Measurements from ENCODE around the gene MTUS2. TPM values are rescaled to one million over a fixed set of nuclear protein-coding genes. Genes with fewer than 3 reads are reported as not detected.

The MTUS2 gene
- polyA plus RNA-seq, 6 donors from 2014 or later: 0.06 TPM; not detected in 5

DNA sequence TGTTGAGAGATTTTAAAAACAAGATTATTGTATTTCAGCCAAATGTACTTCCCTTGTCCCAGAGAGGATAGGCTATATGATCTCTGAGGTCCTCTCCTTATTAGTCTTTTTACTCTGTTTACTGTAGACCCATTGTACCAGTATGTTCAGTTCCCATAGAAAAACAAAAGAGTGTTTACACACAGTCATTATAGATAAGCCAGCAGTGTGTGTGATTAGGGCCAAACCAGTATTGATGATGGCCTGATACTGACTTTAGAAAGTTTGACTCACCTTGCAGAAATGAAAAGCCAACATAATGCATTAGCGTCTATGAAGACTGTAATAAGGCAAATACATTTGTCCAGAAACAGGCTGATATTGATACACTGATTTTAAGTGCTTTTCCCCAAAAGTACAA lies 6.2 kb downstream of the MTUS2 start:
- ATAC-seq (ENCODE audit: low read depth in 2 of 2) (no peak), DNase-seq (no peak)
- H3K27me3 Mint-ChIP-seq: peaks cover 29 to 61% (median 38%) of the 10 kb centered on the region in 3 donors
- H3K27ac Mint-ChIP-seq: no peak overlapping the region
- H3K4me3 Mint-ChIP-seq: no peak overlapping the region
- no peaks in the 10 kb centered on the region for H3K4me1 Mint-ChIP-seq
- H3K36me3 Mint-ChIP-seq: peaks cover 23% of the 10 kb centered on the region in 2 donors
- peaks cover 16 to 57% (median 30%) of the 10 kb centered on the region in 7 donors for H3K9me3 Mint-ChIP-seq

DNA sequence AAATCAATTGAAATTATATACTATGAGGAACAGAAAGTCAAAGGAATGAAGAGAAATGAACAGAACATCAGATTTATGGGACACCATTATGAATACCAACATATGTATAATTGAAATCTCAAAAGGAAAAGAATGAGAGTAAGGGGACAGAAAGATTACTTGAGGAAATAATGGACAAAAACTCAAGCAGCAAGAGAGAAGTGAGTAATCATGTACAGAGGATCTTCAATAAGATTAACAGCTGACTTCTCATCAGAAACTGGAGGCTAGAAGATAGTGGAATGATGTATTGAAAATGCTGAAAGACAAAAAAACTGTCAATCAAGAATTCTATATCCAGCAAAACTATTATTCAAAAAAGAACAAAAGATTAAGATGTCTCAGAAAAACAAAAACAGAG lies 10.4 kb downstream of the MTUS2 start:
- no peak for DNase-seq
- ATAC-seq (ENCODE audit: low read depth in 2 of 2): no peak
- peaks cover 5 to 19% of the 10 kb centered on the region in 2 donors for H3K36me3 Mint-ChIP-seq
- H3K27me3 Mint-ChIP-seq: peaks cover 0 to 19% (median 5%) of the 10 kb centered on the region in 3 donors
- H3K4me1 Mint-ChIP-seq: no peaks in the 10 kb centered on the region
- no peak overlapping the region for H3K4me3 Mint-ChIP-seq
- H3K27ac Mint-ChIP-seq: no peak overlapping the region
- peaks cover 12 to 50% (median 33%) of the 10 kb centered on the region in 7 donors for H3K9me3 Mint-ChIP-seq

DNA sequence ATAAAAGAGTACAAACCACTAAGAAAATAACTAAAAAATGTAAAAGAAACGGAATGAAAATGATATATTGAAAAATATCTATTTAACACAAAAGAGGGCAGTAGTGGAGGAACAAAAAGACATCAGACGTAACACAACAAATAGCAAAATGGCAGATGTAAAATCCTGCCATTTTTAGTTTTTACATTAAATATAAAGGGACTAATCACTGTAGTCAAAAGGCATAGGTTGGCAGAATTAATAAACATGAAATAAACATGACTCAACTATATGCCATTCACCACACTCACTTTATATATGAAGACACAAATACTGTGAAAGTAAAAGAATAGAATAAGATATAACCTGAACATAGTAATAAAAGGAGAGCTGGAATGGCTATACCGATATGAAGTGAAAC lies 11.0 kb downstream of the MTUS2 start:
- ATAC-seq (ENCODE audit: low read depth in 2 of 2): no peak
- H3K36me3 Mint-ChIP-seq: peaks cover 5 to 19% of the 10 kb centered on the region in 2 donors
- no peak overlapping the region for H3K27ac Mint-ChIP-seq
- H3K4me1 Mint-ChIP-seq: no peaks in the 10 kb centered on the region
- no peak overlapping the region for H3K4me3 Mint-ChIP-seq
- DNase-seq: no peak
- H3K27me3 Mint-ChIP-seq: peaks cover 0 to 16% (median 5%) of the 10 kb centered on the region in 3 donors
- peaks cover 12 to 50% (median 33%) of the 10 kb centered on the region in 7 donors for H3K9me3 Mint-ChIP-seq

DNA sequence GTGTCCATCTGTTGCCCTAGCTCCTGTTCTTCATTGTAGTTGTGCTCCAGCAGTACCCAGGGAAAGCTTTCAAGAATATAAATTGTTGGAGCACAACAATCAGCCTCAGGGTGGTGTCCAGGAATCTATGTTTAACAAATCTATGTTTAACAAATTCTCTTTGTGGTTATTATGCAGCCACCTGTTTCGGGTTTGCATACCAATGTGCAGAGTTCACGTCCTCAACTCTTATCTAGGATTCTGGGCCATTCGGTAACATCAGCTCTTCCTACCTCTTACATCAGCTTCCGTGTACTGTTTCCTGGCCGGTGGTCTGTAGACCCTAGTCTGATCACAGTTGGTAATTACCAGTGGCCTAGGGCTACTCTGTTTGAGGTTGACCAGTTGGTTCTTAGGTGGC lies 17.0 kb downstream of the MTUS2 start:
- no peaks in the 10 kb centered on the region for H3K4me1 Mint-ChIP-seq
- H3K9me3 Mint-ChIP-seq: peaks cover 0 to 5% (median 2%) of the 10 kb centered on the region in 7 donors
- DNase-seq (no peak), ATAC-seq (ENCODE audit: low read depth in 2 of 2) (no peak)
- H3K4me3 Mint-ChIP-seq: no peak overlapping the region
- H3K27ac Mint-ChIP-seq: no peak overlapping the region
- H3K27me3 Mint-ChIP-seq: peaks cover 0 to 18% (median 18%) of the 10 kb centered on the region in 3 donors
- H3K36me3 Mint-ChIP-seq: no peaks in the 10 kb centered on the region

DNA sequence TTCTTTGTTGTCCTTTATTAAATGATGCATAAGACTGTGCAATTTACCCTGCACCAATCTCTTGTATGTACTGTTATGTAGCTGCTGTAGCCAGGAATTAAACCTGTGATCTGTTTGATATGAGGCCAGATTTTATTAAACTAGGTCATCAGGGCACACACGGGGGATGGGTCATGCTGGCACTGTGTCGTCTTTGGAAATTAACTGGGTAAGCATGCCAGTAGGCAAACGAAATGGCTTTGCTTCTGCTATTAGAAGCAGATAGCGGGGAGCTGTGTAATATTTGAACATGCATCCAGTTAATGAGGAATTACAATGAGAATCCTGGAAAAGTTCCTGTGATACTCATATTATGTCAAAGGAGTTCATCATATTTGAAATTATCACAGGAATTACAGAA lies 23.5 kb downstream of the MTUS2 start:
- DNase-seq: no peak
- H3K4me1 Mint-ChIP-seq: no peaks in the 10 kb centered on the region

DNA sequence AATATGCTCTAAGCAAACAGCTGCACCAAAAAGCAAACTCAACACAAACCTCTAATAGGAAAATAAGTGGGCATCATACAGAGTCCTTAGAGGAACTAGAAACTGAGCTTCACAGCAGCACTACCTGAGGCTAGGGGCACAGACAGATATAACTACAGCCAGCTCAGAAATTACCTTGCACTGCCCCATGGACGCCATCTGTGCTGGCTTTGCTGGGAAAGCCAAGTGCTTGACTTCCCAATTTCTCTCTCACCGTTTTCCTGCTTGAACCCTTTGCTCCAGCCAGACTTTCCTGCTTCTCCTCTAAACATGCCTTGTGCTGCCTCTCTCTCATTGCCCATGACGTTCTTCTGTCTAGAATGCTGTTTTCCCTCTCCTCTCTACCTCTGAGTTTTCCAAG lies 29.3 kb downstream of the MTUS2 start:
- H3K9me3 Mint-ChIP-seq: peaks cover 0 to 2% (median 0%) of the 10 kb centered on the region in 7 donors
- peaks cover 5 to 27% (median 15%) of the 10 kb centered on the region in 3 donors for H3K4me1 Mint-ChIP-seq
- DNase-seq (no peak), ATAC-seq (ENCODE audit: low read depth in 2 of 2) (no peak)
- no peak overlapping the region for H3K4me3 Mint-ChIP-seq
- no peaks in the 10 kb centered on the region for H3K36me3 Mint-ChIP-seq
- H3K27me3 Mint-ChIP-seq: peaks cover 5 to 33% (median 28%) of the 10 kb centered on the region in 3 donors
- H3K27ac Mint-ChIP-seq: no peak overlapping the region

More for the DNA sequence above, 23.5 kb downstream of the MTUS2 start:
- no peak for ATAC-seq (ENCODE audit: low read depth in 2 of 2)
- Mint-ChIP-seq H3K4me3 (no peak overlapping the region), H3K27me3 (peaks cover 12 to 49% (median 32%) of the 10 kb centered on the region in 3 donors), H3K27ac (no peak overlapping the region), H3K36me3 (no peaks in the 10 kb centered on the region), H3K9me3 (peaks cover 0 to 4% (median 0%) of the 10 kb centered on the region in 7 donors)

DNA sequence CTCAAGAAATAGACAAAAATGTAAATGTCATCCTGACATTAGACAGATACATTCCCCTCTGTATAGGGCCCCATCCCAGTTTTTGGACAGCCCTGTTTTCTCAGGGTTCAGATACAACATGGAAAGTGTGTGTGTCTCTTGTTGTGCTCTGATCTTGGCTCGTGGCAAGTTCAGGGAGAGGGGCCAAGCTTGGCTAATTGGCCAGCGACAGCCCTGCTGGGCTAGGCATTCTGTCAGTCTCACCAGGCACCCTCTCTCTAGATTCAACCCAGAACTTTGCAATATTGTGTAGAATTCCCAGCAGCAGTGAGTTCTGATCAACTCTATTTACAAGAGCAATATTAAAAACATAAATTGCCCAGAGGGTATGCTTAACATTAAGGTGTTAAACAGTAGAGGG lies 30.1 kb downstream of the MTUS2 start:
- Mint-ChIP-seq H3K36me3 (no peaks in the 10 kb centered on the region), H3K27me3 (peaks cover 5 to 37% (median 28%) of the 10 kb centered on the region in 3 donors), H3K4me3 (no peak overlapping the region), H3K27ac (no peak overlapping the region), H3K9me3 (peaks cover 0 to 2% (median 0%) of the 10 kb centered on the region in 7 donors), H3K4me1 (peaks cover 5 to 27% (median 15%) of the 10 kb centered on the region in 3 donors)
- DNase-seq: no peak
- ATAC-seq (ENCODE audit: low read depth in 2 of 2): no peak

DNA sequence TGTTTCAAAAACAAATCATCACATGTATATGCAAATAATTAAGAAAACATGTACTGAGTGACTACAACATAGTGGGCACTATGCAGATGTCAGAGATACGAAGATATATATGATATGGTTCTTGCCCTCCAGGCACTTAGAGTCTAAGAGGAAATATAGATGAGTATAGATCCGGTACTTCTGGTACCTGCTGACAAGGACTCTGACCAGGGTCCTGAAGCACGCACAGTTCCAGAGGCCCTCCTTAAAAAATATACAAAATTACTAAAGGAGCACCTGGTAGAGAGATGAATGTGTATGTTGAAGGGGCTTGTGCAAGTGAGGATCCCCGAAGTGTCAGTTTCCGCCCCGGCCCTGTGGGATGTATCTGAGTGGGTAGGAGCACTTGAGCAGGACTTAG lies 31.3 kb downstream of the MTUS2 start:
- H3K36me3 Mint-ChIP-seq: no peaks in the 10 kb centered on the region
- H3K27ac Mint-ChIP-seq: no peak overlapping the region
- H3K9me3 Mint-ChIP-seq: peaks cover 0 to 5% (median 0%) of the 10 kb centered on the region in 7 donors
- peaks cover 5 to 27% (median 15%) of the 10 kb centered on the region in 3 donors for H3K4me1 Mint-ChIP-seq
- H3K27me3 Mint-ChIP-seq: peaks cover 5 to 41% (median 32%) of the 10 kb centered on the region in 3 donors
- DNase-seq (no peak), ATAC-seq (ENCODE audit: low read depth in 2 of 2) (no peak)
- H3K4me3 Mint-ChIP-seq: no peak overlapping the region

DNA sequence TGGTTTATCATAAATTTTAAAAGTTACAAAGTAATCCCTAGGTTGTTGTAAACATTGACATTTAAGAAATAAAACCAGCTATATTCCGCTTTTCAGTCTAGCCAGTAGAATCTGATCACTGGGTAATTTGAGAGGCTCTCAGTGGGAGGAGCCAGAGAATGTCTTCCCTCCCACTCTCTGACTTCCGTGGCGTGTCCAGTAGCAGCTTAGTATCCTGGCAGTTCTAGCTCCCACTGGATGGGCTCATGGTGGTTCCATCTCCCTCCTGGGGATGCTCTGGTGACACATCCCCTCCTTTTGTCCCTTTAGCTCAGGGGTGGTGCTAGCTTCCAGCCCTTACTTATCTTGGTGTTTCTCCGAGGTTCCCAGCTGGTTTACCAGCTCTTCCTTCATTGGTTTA lies 34.5 kb downstream of the MTUS2 start:
- Mint-ChIP-seq H3K27me3 (peaks cover 0 to 34% (median 27%) of the 10 kb centered on the region in 3 donors), H3K4me1 (peaks cover 2 to 23% (median 7%) of the 10 kb centered on the region in 3 donors), H3K9me3 (peaks cover 0 to 5% (median 0%) of the 10 kb centered on the region in 7 donors), H3K27ac (no peak overlapping the region), H3K36me3 (no peaks in the 10 kb centered on the region), H3K4me3 (no peak overlapping the region)
- ATAC-seq (ENCODE audit: low read depth in 2 of 2) (no peak), DNase-seq (no peak)

DNA sequence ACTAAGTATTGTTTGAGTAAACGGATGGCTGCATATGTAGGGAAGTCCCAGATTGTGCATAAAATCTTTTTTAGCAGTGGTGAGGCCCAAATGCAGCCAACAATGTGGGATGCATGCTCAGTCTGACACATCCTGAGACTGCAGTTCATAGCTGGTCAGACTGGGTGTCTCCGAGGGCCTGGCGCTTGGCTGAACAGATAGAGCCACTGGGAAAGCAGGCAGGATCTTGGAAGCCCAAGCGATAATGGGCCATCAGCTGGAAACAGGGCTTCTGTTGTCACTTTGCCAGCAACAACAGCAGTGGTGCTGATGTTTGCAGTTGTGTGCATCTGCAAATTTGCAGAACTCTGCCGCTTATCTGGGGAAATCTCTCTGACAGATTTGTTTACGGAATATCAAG lies 36.1 kb downstream of the MTUS2 start:
- ATAC-seq (ENCODE audit: low read depth in 2 of 2): no peak
- H3K4me1 Mint-ChIP-seq: peaks cover 0 to 8% (median 5%) of the 10 kb centered on the region in 3 donors
- no peak overlapping the region for H3K4me3 Mint-ChIP-seq
- no peak for DNase-seq
- peaks cover 0 to 5% (median 0%) of the 10 kb centered on the region in 7 donors for H3K9me3 Mint-ChIP-seq
- no peaks in the 10 kb centered on the region for H3K36me3 Mint-ChIP-seq
- peaks cover 0 to 36% (median 24%) of the 10 kb centered on the region in 3 donors for H3K27me3 Mint-ChIP-seq
- no peak overlapping the region for H3K27ac Mint-ChIP-seq

DNA sequence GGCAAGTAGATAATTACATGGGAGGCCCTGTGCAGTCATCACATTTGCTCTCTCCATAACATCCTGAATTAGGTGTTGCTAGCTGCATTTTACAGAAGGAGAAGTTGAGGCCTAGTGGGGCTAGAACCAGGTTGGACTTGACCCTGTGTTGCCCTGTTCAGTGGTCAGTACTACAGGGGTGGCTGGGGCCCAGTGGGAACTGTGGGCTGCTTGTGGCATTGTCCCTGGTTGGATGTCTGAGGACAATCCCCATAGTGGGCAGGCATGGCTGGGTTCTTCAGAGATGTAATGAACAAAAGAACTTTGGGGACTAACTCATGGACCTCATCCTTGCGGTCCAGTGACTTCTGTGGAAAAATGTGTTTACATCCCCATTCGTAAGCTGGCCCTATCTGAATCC lies 38.9 kb downstream of the MTUS2 start:
- no peak for ATAC-seq (ENCODE audit: low read depth in 2 of 2)

DNA sequence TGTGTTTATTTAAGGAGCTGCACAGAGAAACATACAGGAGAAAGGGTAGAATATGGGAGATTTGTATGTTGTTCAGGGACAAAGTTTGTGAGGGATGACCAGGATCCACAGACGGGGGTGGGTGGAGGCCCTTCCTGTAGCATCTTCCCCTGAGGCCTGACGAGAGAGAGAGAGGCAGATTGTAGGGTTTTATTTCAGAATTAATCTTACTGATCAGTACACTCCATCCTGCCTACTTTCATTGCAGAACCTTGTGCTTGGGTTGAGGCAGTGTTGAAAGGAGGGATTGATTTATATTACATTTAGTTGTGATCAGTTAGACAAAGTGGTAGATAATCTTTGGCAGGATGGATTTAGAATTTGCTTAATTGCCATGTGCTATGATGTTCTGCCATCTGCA lies 39.6 kb downstream of the MTUS2 start:
- DNase-seq: no peak
- no peak overlapping the region for H3K27ac Mint-ChIP-seq
- ATAC-seq (ENCODE audit: low read depth in 2 of 2): no peak
- no peaks in the 10 kb centered on the region for H3K36me3 Mint-ChIP-seq
- peaks cover 13 to 35% (median 23%) of the 10 kb centered on the region in 3 donors for H3K27me3 Mint-ChIP-seq
- H3K4me1 Mint-ChIP-seq: no peaks in the 10 kb centered on the region
- H3K9me3 Mint-ChIP-seq: peaks cover 0 to 5% (median 0%) of the 10 kb centered on the region in 7 donors
- H3K4me3 Mint-ChIP-seq: no peak overlapping the region

More for the DNA sequence above, 38.9 kb downstream of the MTUS2 start:
- no peaks in the 10 kb centered on the region for H3K4me1 Mint-ChIP-seq
- peaks cover 11 to 32% (median 22%) of the 10 kb centered on the region in 3 donors for H3K27me3 Mint-ChIP-seq
- DNase-seq: no peak
- no peak overlapping the region for H3K4me3 Mint-ChIP-seq
- no peak overlapping the region for H3K27ac Mint-ChIP-seq
- no peaks in the 10 kb centered on the region for H3K36me3 Mint-ChIP-seq
- H3K9me3 Mint-ChIP-seq: peaks cover 0 to 5% (median 0%) of the 10 kb centered on the region in 7 donors

DNA sequence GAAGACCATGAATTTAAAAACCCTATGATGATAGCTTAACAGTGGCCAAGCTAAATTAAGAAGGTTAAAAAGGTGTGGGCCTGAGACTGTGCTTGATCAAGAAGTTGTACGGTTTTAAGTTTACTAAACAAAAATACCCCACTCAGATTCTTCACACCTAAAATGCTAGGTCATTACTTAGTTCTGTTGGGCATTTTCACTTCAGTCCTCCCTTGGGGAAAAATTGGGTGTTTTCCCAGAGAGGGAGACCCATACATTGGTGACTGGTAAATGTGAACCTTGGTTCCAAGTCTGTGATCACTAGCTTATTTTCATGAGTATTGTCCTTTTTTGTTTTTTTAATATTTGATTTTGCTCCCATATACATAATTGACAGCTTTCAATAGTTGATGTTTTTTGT lies 44.4 kb downstream of the MTUS2 start:
- ATAC-seq (ENCODE audit: low read depth in 2 of 2) (no peak), DNase-seq (no peak)
- no peaks in the 10 kb centered on the region for H3K9me3 Mint-ChIP-seq
- H3K4me3 Mint-ChIP-seq: no peak overlapping the region
- peaks cover 22 to 34% (median 33%) of the 10 kb centered on the region in 3 donors for H3K27me3 Mint-ChIP-seq
- no peak overlapping the region for H3K27ac Mint-ChIP-seq
- no peaks in the 10 kb centered on the region for H3K36me3 Mint-ChIP-seq
- no peaks in the 10 kb centered on the region for H3K4me1 Mint-ChIP-seq

DNA sequence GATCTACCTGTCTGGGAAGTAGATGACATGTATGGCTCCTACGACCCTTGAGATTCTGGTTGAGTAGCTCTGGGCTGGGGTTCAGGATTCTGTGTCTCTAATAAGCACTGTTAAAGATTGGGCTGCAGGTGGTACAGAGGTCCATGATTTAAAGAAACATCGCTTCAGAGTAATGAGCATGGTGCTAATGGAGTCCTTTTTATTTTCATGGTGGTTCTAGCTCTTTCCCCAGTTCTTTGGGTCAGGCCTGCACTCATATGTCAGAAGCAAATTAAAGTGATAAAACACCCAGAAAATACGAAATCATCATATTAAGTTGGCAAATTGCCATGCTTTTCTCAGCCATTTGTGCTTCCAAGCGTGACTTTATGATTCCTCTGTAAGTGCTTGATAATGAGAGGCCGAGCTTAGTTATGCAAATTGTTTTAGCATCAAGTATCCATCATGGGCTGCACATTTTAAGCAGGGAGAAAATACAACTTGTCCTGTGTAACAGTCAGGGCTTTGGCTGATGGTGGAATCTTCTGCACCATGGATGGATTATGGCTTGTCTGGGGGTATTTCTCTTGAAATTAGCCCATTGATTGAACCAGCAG lies 45.1 kb downstream of the MTUS2 start:
- H3K27me3 Mint-ChIP-seq: peaks cover 22 to 36% (median 34%) of the 10 kb centered on the region in 3 donors
- ATAC-seq (ENCODE audit: low read depth in 2 of 2): no peak
- H3K4me1 Mint-ChIP-seq: no peaks in the 10 kb centered on the region
- H3K4me3 Mint-ChIP-seq: no peak overlapping the region
- no peaks in the 10 kb centered on the region for H3K9me3 Mint-ChIP-seq
- no peak for DNase-seq
- H3K36me3 Mint-ChIP-seq: no peaks in the 10 kb centered on the region
- no peak overlapping the region for H3K27ac Mint-ChIP-seq

All from naive B cell (primary cell).